ENCODE results near the gene ACYP2. TPM values are rescaled to one million over a fixed set of nuclear protein-coding genes. Genes with fewer than 3 reads are reported as not detected.
A peak's percentile ranks its signal among the peaks of the same experiment; 100 is the strongest.

The ACYP2 gene
- total RNA-seq, 4 donors from 2014 or later: 15.6 to 25.1 (median 21.5) TPM

GRCh38 chr2:54336136-54336976, 220.9 kb downstream of the ACYP2 start:
- Histone ChIP-seq H3K27me3 (no peaks in the 10 kb centered on the region), H3K36me3 (no peaks in the 10 kb centered on the region), H3K4me3 (no peak overlapping the region), H3K27ac (peak overlapping the region in 2 of 4 donors; percentile 51 to 79), H3K4me1 (peaks cover 0 to 30% (median 6%) of the 10 kb centered on the region in 4 donors), H3K9me3 (no peaks in the 10 kb centered on the region)
- no peak for TF ChIP-seq EP300 (IDR thresholded peaks at IDR 0.05)
- TF ChIP-seq CTCF (IDR thresholded peaks at IDR 0.05): no peak
- TF ChIP-seq POLR2A (IDR thresholded peaks at IDR 0.05): no peak
- 35 to 38% methylated on average over 1 of the region's 1 CpG for WGBS, 2 donors
- no peak for DNase-seq (ENCODE audit: low spot score in 2 of 2)

- H3K27ac ChIP-seq: peak overlapping the region in 2 of 4 donors; percentile 51 to 79
- WGBS, 2 donors: 68 to 73% methylated on average over 1 of the region's 1 CpG
- no peaks in the 10 kb centered on the region for H3K27me3 ChIP-seq
- no peak overlapping the region for H3K4me3 ChIP-seq
- H3K4me1 ChIP-seq: peaks cover 0 to 32% (median 5%) of the 10 kb centered on the region in 4 donors
- no peaks in the 10 kb centered on the region for H3K36me3 ChIP-seq
- no peak for TF ChIP-seq CTCF (IDR thresholded peaks at IDR 0.05)
- TF ChIP-seq EP300 (IDR thresholded peaks at IDR 0.05): no peak
- TF ChIP-seq POLR2A (IDR thresholded peaks at IDR 0.05): no peak
- no peak for DNase-seq (ENCODE audit: low spot score in 2 of 2)
- H3K9me3 ChIP-seq: no peaks in the 10 kb centered on the region
Measured at GRCh38 chr2:54336977-54337255, 221.5 kb downstream of the ACYP2 start.

GRCh38 chr2:54341656-54342055, 226.2 kb downstream of the ACYP2 start:
- Histone ChIP-seq H3K4me3 (no peak overlapping the region), H3K27me3 (no peaks in the 10 kb centered on the region), H3K9me3 (no peaks in the 10 kb centered on the region), H3K36me3 (no peaks in the 10 kb centered on the region), H3K4me1 (peaks cover 0 to 30% (median 5%) of the 10 kb centered on the region in 4 donors), H3K27ac (no peak overlapping the region)
- no peak for DNase-seq (ENCODE audit: low spot score in 2 of 2)
- TF ChIP-seq CTCF (IDR thresholded peaks at IDR 0.05) (no peak), POLR2A (IDR thresholded peaks at IDR 0.05) (no peak), EP300 (IDR thresholded peaks at IDR 0.05) (no peak)
- 81 to 97% methylated on average over 1 of the region's 1 CpG for WGBS, 2 donors

GRCh38 chr2:54342603-54343002, 227.2 kb downstream of the ACYP2 start:
- 87 to 89% methylated on average over 2 of the region's 2 CpGs for WGBS, 2 donors
- Histone ChIP-seq H3K4me3 (no peak overlapping the region), H3K27me3 (no peaks in the 10 kb centered on the region), H3K9me3 (no peaks in the 10 kb centered on the region), H3K27ac (no peak overlapping the region), H3K36me3 (no peaks in the 10 kb centered on the region), H3K4me1 (peaks cover 0 to 21% (median 2%) of the 10 kb centered on the region in 4 donors)
- DNase-seq (ENCODE audit: low spot score in 2 of 2): no peak
- no peak for TF ChIP-seq CTCF (IDR thresholded peaks at IDR 0.05)
- TF ChIP-seq EP300 (IDR thresholded peaks at IDR 0.05): no peak
- TF ChIP-seq POLR2A (IDR thresholded peaks at IDR 0.05): no peak

GRCh38 chr2:54347622-54348021, 232.2 kb downstream of the ACYP2 start:
- H3K9me3 ChIP-seq: no peaks in the 10 kb centered on the region
- H3K36me3 ChIP-seq: no peaks in the 10 kb centered on the region
- H3K4me3 ChIP-seq: no peak overlapping the region
- no peak for DNase-seq (ENCODE audit: low spot score in 2 of 2)
- H3K4me1 ChIP-seq: peaks cover 0 to 23% (median 2%) of the 10 kb centered on the region in 4 donors
- TF ChIP-seq POLR2A (IDR thresholded peaks at IDR 0.05) (no peak), CTCF (IDR thresholded peaks at IDR 0.05) (no peak), EP300 (IDR thresholded peaks at IDR 0.05) (no peak)
- peak overlapping the region in 2 of 4 donors; percentile 38 to 41 for H3K27ac ChIP-seq
- no peaks in the 10 kb centered on the region for H3K27me3 ChIP-seq
- WGBS, 2 donors: 58 to 73% methylated on average over 3 of the region's 3 CpGs
